ENCODE data around the gene THSD7A. TPM values are rescaled to one million over a fixed set of nuclear protein-coding genes. Genes with fewer than 3 reads are reported as not detected.

The THSD7A gene
- total RNA-seq, 1 experiment from 2014 or later = 4.0 TPM

- H4K20me1 ChIP-seq (ENCODE audit: insufficient read depth) = no peaks in the 10 kb centered on the region
- H3F3A ChIP-seq (ENCODE audit: insufficient read depth, low read depth) = no peaks in the 10 kb centered on the region; the same call in 1 of the 2 replicates
- no peaks in the 10 kb centered on the region for H3K36me3 ChIP-seq (ENCODE audit: low read depth)
- POLR2A ChIA-PET (ENCODE audit: unreplicated experiment) = no interaction called here
- no peaks in the 10 kb centered on the region for H3K4me1 ChIP-seq (replicated peaks; ENCODE audit: insufficient read depth)
- CTCF ChIA-PET = no interaction called here
- no TSS peak for BruUV-seq (replicated peaks)
- no peak overlapping the region for H2AFZ ChIP-seq
- no peaks in the 10 kb centered on the region for H3K27me3 ChIP-seq (ENCODE audit: insufficient read depth, low read depth)
- no peaks in the 10 kb centered on the region for H3K79me2 ChIP-seq (ENCODE audit: low read depth)
- TF ChIP-seq EZH2 (IDR thresholded peaks at IDR 0.05; ENCODE audit: low read depth) = no peak
- no peaks in the 10 kb centered on the region for H3K9me3 ChIP-seq (ENCODE audit: insufficient read depth, low read depth)
- intact Hi-C loops (cut with micrococcal nuclease; ENCODE audit: unreplicated experiment) = no loop called here
- no peak for DNase-seq
- H3K27ac ChIP-seq = no peak overlapping the region
- H3K9me2 ChIP-seq (ENCODE audit: insufficient read depth) = 0 out of 2 replicates have a peak, but pooled peaks cover 5% of the 10 kb centered on the region
- no peak overlapping the region for H3K4me2 ChIP-seq
- no peak overlapping the region for H3K4me3 ChIP-seq
These were observed 215.5 kb downstream of the THSD7A start for GRCh38 chr7:11616466-11616865.

- Histone ChIP-seq H4K20me1 (ENCODE audit: insufficient read depth) (no peaks in the 10 kb centered on the region), H3F3A (ENCODE audit: insufficient read depth, low read depth) (no peaks in the 10 kb centered on the region; the same call in 1 of the 2 replicates), H3K36me3 (ENCODE audit: low read depth) (no peaks in the 10 kb centered on the region), H3K79me2 (ENCODE audit: low read depth) (no peaks in the 10 kb centered on the region), H3K4me3 (no peak overlapping the region), H3K4me2 (no peak overlapping the region), H3K4me1 (replicated peaks; ENCODE audit: insufficient read depth) (no peaks in the 10 kb centered on the region), H2AFZ (no peak overlapping the region), H3K9me2 (ENCODE audit: insufficient read depth) (0 out of 2 replicates have a peak, but pooled peaks cover 5% of the 10 kb centered on the region), H3K9me3 (ENCODE audit: insufficient read depth, low read depth) (no peaks in the 10 kb centered on the region), H3K27me3 (ENCODE audit: insufficient read depth, low read depth) (no peaks in the 10 kb centered on the region), H3K27ac (no peak overlapping the region)
- ChIA-PET POLR2A (ENCODE audit: unreplicated experiment) (no interaction called here), CTCF (no interaction called here)
- no peak for TF ChIP-seq EZH2 (IDR thresholded peaks at IDR 0.05; ENCODE audit: low read depth)
- TF ChIP-seq CTCF (conservative IDR thresholded peaks at IDR 0.05) = no peak
- intact Hi-C loops (cut with micrococcal nuclease; ENCODE audit: unreplicated experiment) = no loop called here
- no TSS peak for BruUV-seq (replicated peaks)
- DNase-seq = no peak
These were observed 216.8 kb downstream of the THSD7A start for GRCh38 chr7:11615174-11615573.

GRCh38 chr7:11613292-11613930, 218.6 kb downstream of the THSD7A start:
- ChIA-PET POLR2A (ENCODE audit: unreplicated experiment) (no interaction called here), CTCF (no interaction called here)
- no peak overlapping the region for H3K4me2 ChIP-seq
- intact Hi-C loops (cut with micrococcal nuclease; ENCODE audit: unreplicated experiment) = no loop called here
- H4K20me1 ChIP-seq (ENCODE audit: insufficient read depth) = no peaks in the 10 kb centered on the region
- H3K27ac ChIP-seq = no peak overlapping the region
- no peaks in the 10 kb centered on the region for H3K79me2 ChIP-seq (ENCODE audit: low read depth)
- no peak for TF ChIP-seq EZH2 (IDR thresholded peaks at IDR 0.05; ENCODE audit: low read depth)
- TF ChIP-seq CTCF (conservative IDR thresholded peaks at IDR 0.05) = no peak
- no peak overlapping the region for H3K4me3 ChIP-seq
- H3K4me1 ChIP-seq (replicated peaks; ENCODE audit: insufficient read depth) = no peaks in the 10 kb centered on the region
- no peak overlapping the region for H2AFZ ChIP-seq
- no peaks in the 10 kb centered on the region for H3K36me3 ChIP-seq (ENCODE audit: low read depth)
- no peak for DNase-seq
- BruUV-seq (replicated peaks) = no TSS peak
- H3K27me3 ChIP-seq (ENCODE audit: insufficient read depth, low read depth) = no peaks in the 10 kb centered on the region
- H3F3A ChIP-seq (ENCODE audit: insufficient read depth, low read depth) = no peaks in the 10 kb centered on the region; the same call in 1 of the 2 replicates
- no peaks in the 10 kb centered on the region for H3K9me3 ChIP-seq (ENCODE audit: insufficient read depth, low read depth)
- H3K9me2 ChIP-seq (ENCODE audit: insufficient read depth) = no peaks in the 10 kb centered on the region

DNA sequence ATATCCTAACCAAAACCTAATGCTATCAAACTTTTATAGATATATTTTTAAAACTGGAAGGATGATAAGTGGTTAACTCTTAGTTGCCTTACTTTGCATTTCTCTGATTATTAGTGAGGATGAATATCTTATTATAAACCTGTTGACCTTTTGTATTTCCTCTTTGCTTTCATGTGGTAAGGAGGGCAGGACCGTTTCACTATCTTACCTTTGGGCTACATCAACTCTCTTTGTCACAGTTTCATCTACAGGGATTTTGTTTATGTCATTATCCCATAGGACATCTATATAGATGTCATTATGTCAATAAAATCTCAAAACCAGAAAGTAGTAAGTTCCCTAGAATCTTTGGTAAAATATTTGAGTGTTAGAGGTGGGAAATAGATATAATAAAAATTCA, 219.3 kb downstream of the THSD7A start:
- H3K4me3 ChIP-seq = no peak overlapping the region
- intact Hi-C loops (cut with micrococcal nuclease; ENCODE audit: unreplicated experiment) = no loop called here
- no peaks in the 10 kb centered on the region for H3K4me1 ChIP-seq (replicated peaks; ENCODE audit: insufficient read depth)
- DNase-seq = no peak
- no peak overlapping the region for H3K4me2 ChIP-seq
- no peaks in the 10 kb centered on the region for H3K9me3 ChIP-seq (ENCODE audit: insufficient read depth, low read depth)
- H3F3A ChIP-seq (ENCODE audit: insufficient read depth, low read depth) = no peaks in the 10 kb centered on the region
- no peaks in the 10 kb centered on the region for H3K27me3 ChIP-seq (ENCODE audit: insufficient read depth, low read depth)
- TF ChIP-seq CTCF (conservative IDR thresholded peaks at IDR 0.05) = no peak
- TF ChIP-seq EZH2 (IDR thresholded peaks at IDR 0.05; ENCODE audit: low read depth) = no peak
- no peaks in the 10 kb centered on the region for H4K20me1 ChIP-seq (ENCODE audit: insufficient read depth)
- no peak overlapping the region for H2AFZ ChIP-seq
- BruUV-seq (replicated peaks) = no TSS peak
- H3K36me3 ChIP-seq (ENCODE audit: low read depth) = no peaks in the 10 kb centered on the region
- H3K27ac ChIP-seq = no peak overlapping the region
- no peaks in the 10 kb centered on the region for H3K79me2 ChIP-seq (ENCODE audit: low read depth)
- CTCF ChIA-PET = no interaction called here
- H3K9me2 ChIP-seq (ENCODE audit: insufficient read depth) = no peaks in the 10 kb centered on the region
- POLR2A ChIA-PET (ENCODE audit: unreplicated experiment) = no interaction called here
